GM10266 (cell line): Measurements from ENCODE around the gene EZH2.
A peak's percentile ranks its signal among the peaks of the same experiment; 100 is the strongest.

Experiments used
- DNase-seq: peaks from one replicate; pipeline ENCODE4 v3.0.0; 2012; ENCODE audit errors: extremely low spot score
- TF ChIP-seq, protein P1 (sequence below): IDR thresholded peaks from 2 replicates; pipeline ENCODE4 v1.5.1; 2012; ENCODE audit warnings: mild to moderate bottlenecking, low read depth; ENCODE audit not compliant: control insufficient read depth, insufficient read depth; ENCODE audit errors: missing control alignments

The EZH2 gene

DNA sequence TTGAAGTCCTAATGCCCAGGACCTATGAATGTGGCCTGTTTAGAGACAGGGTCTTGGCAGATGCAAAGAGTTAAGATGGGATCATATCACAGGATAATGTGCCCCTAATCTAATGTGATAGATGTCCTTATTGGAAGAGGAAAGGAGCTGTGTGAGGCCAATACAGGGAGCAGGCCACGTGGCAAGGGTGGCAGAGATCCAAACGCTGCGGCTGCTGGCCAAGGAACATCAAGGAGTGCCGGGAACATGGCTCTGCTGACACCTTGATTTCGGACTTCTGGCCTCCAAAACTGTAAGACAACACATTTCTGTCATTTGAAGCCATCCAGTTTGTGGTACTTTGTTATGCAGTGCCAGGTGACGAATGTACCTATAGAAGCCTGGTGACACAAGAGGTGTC, 37.7 kb upstream of the EZH2 start:
- TF ChIP-seq, protein P1, sequence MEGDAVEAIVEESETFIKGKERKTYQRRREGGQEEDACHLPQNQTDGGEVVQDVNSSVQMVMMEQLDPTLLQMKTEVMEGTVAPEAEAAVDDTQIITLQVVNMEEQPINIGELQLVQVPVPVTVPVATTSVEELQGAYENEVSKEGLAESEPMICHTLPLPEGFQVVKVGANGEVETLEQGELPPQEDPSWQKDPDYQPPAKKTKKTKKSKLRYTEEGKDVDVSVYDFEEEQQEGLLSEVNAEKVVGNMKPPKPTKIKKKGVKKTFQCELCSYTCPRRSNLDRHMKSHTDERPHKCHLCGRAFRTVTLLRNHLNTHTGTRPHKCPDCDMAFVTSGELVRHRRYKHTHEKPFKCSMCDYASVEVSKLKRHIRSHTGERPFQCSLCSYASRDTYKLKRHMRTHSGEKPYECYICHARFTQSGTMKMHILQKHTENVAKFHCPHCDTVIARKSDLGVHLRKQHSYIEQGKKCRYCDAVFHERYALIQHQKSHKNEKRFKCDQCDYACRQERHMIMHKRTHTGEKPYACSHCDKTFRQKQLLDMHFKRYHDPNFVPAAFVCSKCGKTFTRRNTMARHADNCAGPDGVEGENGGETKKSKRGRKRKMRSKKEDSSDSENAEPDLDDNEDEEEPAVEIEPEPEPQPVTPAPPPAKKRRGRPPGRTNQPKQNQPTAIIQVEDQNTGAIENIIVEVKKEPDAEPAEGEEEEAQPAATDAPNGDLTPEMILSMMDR: no peak
- no peak for DNase-seq

DNA sequence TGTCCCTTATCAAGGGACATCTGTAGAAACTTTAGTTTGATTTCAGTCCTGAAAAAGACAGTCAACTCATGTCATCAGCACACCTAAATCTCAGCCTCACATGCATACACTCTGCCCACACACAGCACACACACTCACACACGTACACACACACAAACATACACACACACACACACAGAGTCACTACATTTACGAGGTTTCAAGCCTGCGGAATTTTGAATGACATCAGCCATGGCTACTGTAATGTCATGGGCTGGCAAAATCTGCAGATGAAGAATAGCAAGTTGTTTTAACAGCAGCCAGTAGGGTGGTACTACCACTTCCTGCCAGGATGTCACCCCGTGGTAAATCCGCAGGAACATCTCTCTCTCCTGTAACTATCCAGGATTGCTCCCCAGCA, 37.1 kb upstream of the EZH2 start:
- TF ChIP-seq, protein P1: no peak
- no peak for DNase-seq

DNA sequence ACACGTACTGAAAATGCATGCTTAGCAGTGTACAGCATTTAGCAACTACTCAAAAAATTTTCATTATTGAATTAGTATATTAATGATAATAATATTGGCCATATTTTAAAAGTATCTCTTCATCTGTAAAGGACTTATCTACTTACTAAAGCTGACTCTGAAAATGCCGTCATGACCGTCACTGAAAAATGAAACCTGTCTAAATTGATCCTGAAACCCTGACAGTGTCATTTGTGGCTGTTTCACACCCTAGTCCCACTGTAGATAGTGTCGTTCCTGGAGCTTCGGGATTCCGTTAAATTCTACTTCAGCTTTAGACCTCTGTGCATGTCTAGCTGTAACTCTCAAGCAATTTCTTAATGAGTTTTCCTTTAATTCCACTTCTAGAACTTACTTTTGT, 35.8 kb upstream of the EZH2 start:
- TF ChIP-seq, protein P1: no peak
- DNase-seq: no peak

DNA sequence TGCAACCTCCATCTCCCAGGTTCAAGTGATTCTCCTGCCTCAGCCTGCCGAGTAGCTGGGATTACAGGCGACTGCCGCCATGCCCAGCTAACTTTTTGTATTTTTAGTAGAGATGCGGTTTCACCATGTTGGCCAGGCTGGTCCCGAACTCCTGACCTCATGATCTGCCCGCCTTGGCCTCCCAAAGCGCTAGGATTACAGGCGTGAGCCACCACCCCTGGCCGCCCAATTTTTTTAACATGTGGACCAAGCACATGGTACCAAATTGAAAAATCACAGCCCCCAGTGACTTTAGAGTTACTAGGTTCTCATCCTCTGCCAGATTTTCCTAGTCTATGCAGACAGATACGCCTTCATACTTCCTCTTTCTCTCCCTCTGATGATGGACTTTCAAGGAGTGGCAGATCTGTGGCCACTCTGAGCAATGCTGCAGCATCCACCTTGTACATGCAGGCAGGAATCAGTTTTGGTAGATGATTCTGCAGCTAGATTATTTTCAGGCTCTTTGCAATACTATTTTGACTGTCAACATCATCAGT, 34.0 kb upstream of the EZH2 start:
- TF ChIP-seq, protein P1: no peak
- no peak for DNase-seq

DNA sequence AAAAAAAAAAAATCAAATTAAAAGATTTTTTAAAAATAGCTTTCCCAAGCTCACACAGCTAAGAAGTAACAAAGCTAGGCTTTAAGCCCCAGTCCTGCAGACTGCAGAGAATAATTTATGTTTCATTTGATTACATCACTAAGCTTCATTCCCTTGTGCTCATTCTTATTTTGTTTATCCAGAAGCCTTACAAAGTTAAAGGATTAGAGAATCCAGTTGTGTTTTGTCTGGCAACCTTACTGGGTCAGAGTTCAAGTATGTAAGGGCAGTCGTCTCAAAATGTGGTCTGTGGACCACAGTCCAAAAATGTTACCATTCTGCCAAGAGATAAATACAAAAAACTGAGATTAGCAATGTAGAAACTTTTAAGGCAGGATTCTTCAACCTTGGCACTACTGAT, 32.1 kb upstream of the EZH2 start:
- TF ChIP-seq, protein P1: no peak
- DNase-seq: no peak

DNA sequence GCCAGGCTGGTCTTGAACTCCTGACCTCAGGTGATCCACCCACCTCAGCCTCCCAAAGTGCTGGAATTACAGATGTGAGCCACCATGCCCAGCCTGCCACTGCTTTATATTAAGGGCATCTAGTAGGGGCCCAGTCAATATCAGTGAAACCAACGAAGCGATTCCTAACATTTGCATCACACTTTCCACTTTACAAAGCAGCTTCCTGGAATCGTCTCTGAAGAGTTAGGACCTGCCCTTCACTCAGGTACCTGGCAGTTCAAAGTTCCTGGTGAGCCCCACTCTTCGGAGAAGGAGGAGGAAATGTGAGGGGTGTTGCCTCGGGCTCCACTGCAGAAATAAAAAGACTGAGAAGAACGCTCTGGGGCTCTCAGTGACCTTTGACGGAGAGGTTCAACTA, 31.1 kb upstream of the EZH2 start:
- no peak for DNase-seq
- TF ChIP-seq, protein P1: no peak

DNA sequence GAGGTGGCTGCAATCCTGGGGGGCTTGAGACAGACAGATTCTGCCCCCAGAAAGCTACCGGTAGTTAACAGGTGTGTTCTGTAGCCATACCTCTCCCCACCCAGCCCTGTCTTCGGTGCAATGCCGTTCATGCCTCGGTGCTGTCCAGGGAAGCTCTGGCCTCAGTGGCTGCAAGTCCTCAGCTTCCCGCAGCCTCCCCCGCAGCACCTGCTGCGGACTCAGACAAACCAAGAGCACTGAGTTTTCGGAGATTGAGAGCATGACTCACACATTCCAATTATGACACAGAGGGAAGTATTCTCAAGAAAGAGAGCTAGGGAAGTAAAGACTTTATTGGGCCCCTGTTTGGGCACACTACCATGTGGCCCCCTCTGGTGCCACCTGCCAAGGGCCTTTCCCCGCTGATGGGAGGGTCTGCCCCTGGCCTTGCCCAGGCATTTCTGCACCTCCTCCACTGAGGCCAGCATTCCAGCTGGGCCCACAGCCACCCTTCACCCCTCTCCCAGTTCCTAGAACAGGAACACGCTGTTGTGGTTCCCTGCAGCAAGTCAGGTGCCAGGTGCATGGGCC, 30.2 kb upstream of the EZH2 start:
- TF ChIP-seq, protein P1: no peak
- DNase-seq: peak; percentile 32
